Measurements from ENCODE around the gene ADSS2.

DNA sequence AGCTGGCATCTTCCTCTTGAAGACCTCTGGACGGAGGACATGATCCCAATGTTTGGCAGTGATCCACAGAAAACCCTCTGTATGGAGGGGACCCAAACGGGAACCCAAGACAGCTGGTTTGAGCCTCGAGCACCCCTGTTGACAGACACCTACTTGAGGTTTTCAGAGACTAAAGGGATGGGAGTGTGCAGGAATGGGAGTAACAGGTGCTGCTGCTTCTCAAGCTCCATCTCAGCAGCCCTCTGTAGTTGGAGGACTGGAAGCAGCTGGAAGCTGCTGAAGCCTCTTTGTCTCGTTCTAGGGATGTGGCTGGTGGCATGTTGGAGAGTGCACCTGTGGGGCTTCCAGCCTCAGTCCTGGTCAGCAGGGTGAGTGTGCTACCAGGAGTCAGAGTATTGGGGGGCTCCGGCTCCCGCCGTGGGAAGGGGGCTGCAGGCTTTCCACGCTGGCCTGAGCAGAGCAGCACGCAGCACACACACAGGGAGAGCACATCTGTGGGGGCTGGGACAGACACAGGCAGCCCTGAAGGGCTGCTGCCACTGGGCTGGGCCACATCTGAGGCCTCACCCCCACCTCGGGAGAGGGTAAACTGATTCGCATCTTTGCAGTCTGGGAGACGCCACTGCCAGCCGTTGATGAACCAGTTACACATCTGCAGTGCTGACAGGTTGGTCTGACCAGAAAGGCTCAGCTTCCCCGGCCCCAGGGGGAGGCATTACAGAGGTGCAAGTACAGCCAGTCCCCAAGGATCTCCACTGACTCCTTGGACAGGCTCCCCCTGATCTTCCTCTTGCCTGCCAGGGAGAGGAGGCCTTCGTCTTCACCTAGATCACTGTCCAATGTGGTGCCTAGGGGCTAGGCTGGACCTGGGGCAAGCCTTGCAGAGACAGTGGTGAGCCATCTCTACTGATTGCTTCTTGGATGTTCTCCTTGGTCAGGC, 56.6 kb downstream of the ADSS2 start:
- no peak for TF ChIP-seq PREB (CRISPR knock-in tag; IDR thresholded peaks at IDR 0.05; ENCODE audit: borderline replicate concordance)
- TF ChIP-seq, protein P1, sequence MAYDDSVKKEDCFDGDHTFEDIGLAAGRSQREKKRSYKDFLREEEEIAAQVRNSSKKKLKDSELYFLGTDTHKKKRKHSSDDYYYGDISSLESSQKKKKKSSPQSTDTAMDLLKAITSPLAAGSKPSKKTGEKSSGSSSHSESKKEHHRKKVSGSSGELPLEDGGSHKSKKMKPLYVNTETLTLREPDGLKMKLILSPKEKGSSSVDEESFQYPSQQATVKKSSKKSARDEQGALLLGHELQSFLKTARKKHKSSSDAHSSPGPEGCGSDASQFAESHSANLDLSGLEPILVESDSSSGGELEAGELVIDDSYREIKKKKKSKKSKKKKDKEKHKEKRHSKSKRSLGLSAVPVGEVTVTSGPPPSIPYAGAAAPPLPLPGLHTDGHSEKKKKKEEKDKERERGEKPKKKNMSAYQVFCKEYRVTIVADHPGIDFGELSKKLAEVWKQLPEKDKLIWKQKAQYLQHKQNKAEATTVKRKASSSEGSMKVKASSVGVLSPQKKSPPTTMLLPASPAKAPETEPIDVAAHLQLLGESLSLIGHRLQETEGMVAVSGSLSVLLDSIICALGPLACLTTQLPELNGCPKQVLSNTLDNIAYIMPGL (CRISPR knock-in tag; IDR thresholded peaks at IDR 0.05), result no peak
- TF ChIP-seq CTCF (IDR thresholded peaks at IDR 0.05), result no peak
- no peak for TF ChIP-seq NFE2L1 (CRISPR knock-in tag; IDR thresholded peaks at IDR 0.05)
- TF ChIP-seq ATF3 (CRISPR knock-in tag; conservative IDR thresholded peaks at IDR 0.05), result no peak
- TF ChIP-seq, protein P2, sequence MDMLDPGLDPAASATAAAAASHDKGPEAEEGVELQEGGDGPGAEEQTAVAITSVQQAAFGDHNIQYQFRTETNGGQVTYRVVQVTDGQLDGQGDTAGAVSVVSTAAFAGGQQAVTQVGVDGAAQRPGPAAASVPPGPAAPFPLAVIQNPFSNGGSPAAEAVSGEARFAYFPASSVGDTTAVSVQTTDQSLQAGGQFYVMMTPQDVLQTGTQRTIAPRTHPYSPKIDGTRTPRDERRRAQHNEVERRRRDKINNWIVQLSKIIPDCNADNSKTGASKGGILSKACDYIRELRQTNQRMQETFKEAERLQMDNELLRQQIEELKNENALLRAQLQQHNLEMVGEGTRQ (CRISPR knock-in tag; IDR thresholded peaks at IDR 0.05), result no peak
- no peak for TF ChIP-seq ESRRA (CRISPR knock-in tag; IDR thresholded peaks at IDR 0.05; ENCODE audit: borderline replicate concordance)
